ENCODE results near the gene TGM6. TPM values are rescaled to one million over a fixed set of nuclear protein-coding genes. Genes with fewer than 3 reads are reported as not detected.

TGM6 gene
- total and polyA plus RNA-seq, 9 of the 15 experiments (the other 6 are each of a cell fraction or from before 2014, with no cell fraction given): not detected

- Histone ChIP-seq H3K4me1 (replicated peaks in 1 of 2; ENCODE audit: control insufficient read depth in 2 of 2, insufficient read depth in 2 of 2, low read length in 2 of 2) (no peaks in the 10 kb centered on the region), H2AFZ (ENCODE audit: low read depth, low read length) (no peak overlapping the region), H3K36me3 (ENCODE audit: control insufficient read depth, insufficient read depth, low read length) (no peaks in the 10 kb centered on the region), H3K27me3 (ENCODE audit: control insufficient read depth in 2 of 2, insufficient read depth in 2 of 2, low read length in 2 of 2) (peaks cover 2 to 26% of the 10 kb centered on the region in 2 experiments; a peak in 3 of 5 replicates), H3K9me3 (replicated peaks; ENCODE audit: control insufficient read depth, insufficient read depth, low read depth, low read length) (no peaks in the 10 kb centered on the region), H3K4me2 (ENCODE audit: insufficient read depth, low read length) (no peak overlapping the region), H3K9ac (ENCODE audit: insufficient read depth in 1 of 2, low read depth in 2 of 2, low read length in 2 of 2) (no peak overlapping the region), H4K20me1 (replicated peaks; ENCODE audit: control insufficient read depth, insufficient read depth, low read length) (no peaks in the 10 kb centered on the region), H3K79me2 (ENCODE audit: control insufficient read depth, insufficient read depth, low read length) (no peaks in the 10 kb centered on the region), H3K4me3 (no peak overlapping the region), H3K9me1 (ENCODE audit: control insufficient read depth, insufficient read depth, low read length) (no peaks in the 10 kb centered on the region), H3K27ac (ENCODE audit: extremely low read depth, low read depth, low read length) (no peak overlapping the region)
- no peak for ATAC-seq
- in situ Hi-C loops (cut with MboI) (no loop called here), intact Hi-C loops (cut with micrococcal nuclease) (loop anchor here (2.0 kb wide), 1 partner anchor 65 kb away; no protein-coding TSS in a partner anchor)
- BruUV-seq (replicated peaks): no TSS peak
- WGBS (ENCODE audit: insufficient coverage, low coverage, missing lambda C conversion rate): 8% methylated on average over 4 of the region's 4 CpGs
- POLR2A ChIA-PET: interaction anchor here (0.6 to 1.5 kb wide), 3 partner anchors 59 to 264 kb away, joined by 3 to 6 read pairs (median 3); partner anchors contain the start of genes NOP56 and SNRPB
- FAIRE-seq: no peak
- DNase-seq (ENCODE audit: extremely low read depth in 1 of 4, low spot score in 3 of 4): no peak
- CTCF ChIA-PET (ENCODE audit: low intra/inter-chr PET ratio): interaction anchor here (1.3 kb wide), 1 partner anchor 67 kb away, joined by 6 read pairs; no protein-coding TSS in a partner anchor
- TF ChIP-seq TEAD2 (tag; IDR thresholded peaks at IDR 0.05) (no peak), ZNF184 (CRISPR knock-in tag; IDR thresholded peaks at IDR 0.05) (no peak), ZNF41 (CRISPR knock-in tag; conservative IDR thresholded peaks at IDR 0.05) (no peak), NCOA6 (IDR thresholded peaks at IDR 0.05) (no peak), KLF10 (CRISPR knock-in tag; IDR thresholded peaks at IDR 0.05) (no peak), NFE2 (IDR thresholded peaks at IDR 0.05; ENCODE audit: low read depth) (no peak), BRCA1 (IDR thresholded peaks at IDR 0.05) (no peak), BRCA1 (CRISPR knock-in tag; IDR thresholded peaks at IDR 0.05) (no peak), HCFC1 (IDR thresholded peaks at IDR 0.05; ENCODE audit: low read depth, low read length) (no peak), ZKSCAN1 (IDR thresholded peaks at IDR 0.05; ENCODE audit: low read depth, low read length) (no peak), NCOA4 (IDR thresholded peaks at IDR 0.05; ENCODE audit: partially characterized antibody) (no peak), SMARCC2 (IDR thresholded peaks at IDR 0.05; ENCODE audit: low read depth) (no peak), RHOXF2B (CRISPR knock-in tag; conservative IDR thresholded peaks at IDR 0.05) (no peak), HDAC2 (IDR thresholded peaks at IDR 0.05) (no peak), CHD7 (IDR thresholded peaks at IDR 0.05; ENCODE audit: low read depth, low read length) (no peak)
Observed at GRCh38 chr20:2387580-2387979, 6.9 kb downstream of the TGM6 start.

Data from K562 (cell line).